B cell (primary cell): ENCODE measurements around the gene DNAJB5. TPM values are rescaled to one million over a fixed set of nuclear protein-coding genes. Genes with fewer than 3 reads are reported as not detected.

ENCODE experiments used
- ATAC-seq: fragments of 200-7000 bp; cut with Tn5 transposase; one replicate; pipeline ENCODE4 v1.10.0; 2021; ENCODE audit warnings: low read depth, mild to moderate bottlenecking, moderate number of reproducible peaks, moderate library complexity
- CTCF ChIA-PET: fragments of 350-600 bp; sonication (Branson Sonifier 250); formaldehyde crosslinking; loops from one replicate; lab custom pipeline; 2021; ENCODE audit warnings: antibody characterized with exemption, inconsistent platforms; lab: Charles Lee
- POLR2A ChIA-PET: fragments of 350-600 bp; sonication (Branson Sonifier 250); formaldehyde crosslinking; loops from one replicate; lab custom pipeline; 2021; ENCODE audit warnings: antibody characterized with exemption; lab: Charles Lee
- DNase-seq: peaks from one replicate; pipeline ENCODE4 v3.0.0; 2013
- H2AFZ ChIP-seq: 2 replicates; pipeline ENCODE4 v1.6.1; 2012; ENCODE audit warnings: mild to moderate bottlenecking, low read depth, low read length; ENCODE audit not compliant: insufficient read depth, poor library complexity, severe bottlenecking
- H3K27ac ChIP-seq, 2 donors: 1 replicate in 1 of 2; 2 replicates in 1 of 2; pipeline ENCODE4 v1.5.1; 2012 to 2013; ENCODE audit warnings: low read length in 2 of 2, mild to moderate bottlenecking in 2 of 2, moderate library complexity in 1 of 2
- H3K27me3 ChIP-seq, 4 experiments: fragments of 200-600 bp in 1 of 4; sonication (generic) in 1 of 4; replicated peaks in 1 of 4; 1 replicate in 2 of 4; 2 replicates in 2 of 4; pipeline versions ENCODE4 v1.6.1 to v1.7.0; 2013 to 2016; ENCODE audit warnings: low read length in 3 of 4, mild to moderate bottlenecking in 2 of 4, mixed read lengths in 1 of 4, moderate library complexity in 1 of 4; ENCODE audit not compliant: insufficient read depth in 4 of 4, control insufficient read depth in 3 of 4; ENCODE audit errors: control extremely low read depth in 1 of 4
- H3K36me3 ChIP-seq, 2 experiments: replicated peaks in 1 of 2; 1 replicate in 1 of 2; 2 replicates in 1 of 2; pipeline versions ENCODE4 v1.6.1 to v1.7.1; 2013; ENCODE audit warnings: low read length in 1 of 2; ENCODE audit not compliant: insufficient read depth in 2 of 2, control insufficient read depth in 1 of 2; ENCODE audit errors: control extremely low read depth in 1 of 2, extremely low read depth in 1 of 2
- H3K4me1 ChIP-seq, 2 donors: fragments of 200-600 bp in 1 of 2; sonication (generic) in 1 of 2; 1 replicate in 1 of 2; 2 replicates in 1 of 2; pipeline versions ENCODE4 v1.5.1 to v1.6.1; 2013 to 2017; ENCODE audit warnings: low read length in 2 of 2; ENCODE audit not compliant: control insufficient read depth in 2 of 2, insufficient read depth in 2 of 2
- H3K4me2 ChIP-seq: replicated peaks from 2 replicates; pipeline ENCODE3; 2012; ENCODE audit warnings: mild to moderate bottlenecking, low read depth, low read length; ENCODE audit not compliant: poor library complexity, severe bottlenecking
- H3K4me3 ChIP-seq, 5 experiments: fragments of 200-600 bp in 1 of 5; sonication (generic) in 1 of 5; 1 replicate in 3 of 5; 2 replicates in 2 of 5; pipeline versions ENCODE4 v1.5.1 to v1.7.0; 2011 to 2016; ENCODE audit warnings: low read length in 4 of 5, mild to moderate bottlenecking in 4 of 5, low read depth in 2 of 5, control low read depth in 1 of 5, moderate library complexity in 1 of 5; ENCODE audit not compliant: insufficient read depth in 1 of 5; ENCODE audit errors: control extremely low read depth in 1 of 5, extremely low read depth in 1 of 5
- H3K79me2 ChIP-seq: fragments of 200-600 bp; sonication (generic); one replicate; pipeline ENCODE4 v1.6.0; 2016; ENCODE audit warnings: low read length; ENCODE audit not compliant: control insufficient read depth, insufficient read depth
- H3K9ac ChIP-seq: fragments of 200-600 bp; sonication (generic); 2 replicates; pipeline ENCODE4 v1.6.1; 2017; ENCODE audit warnings: mild to moderate bottlenecking, low read length, moderate library complexity
- H3K9me3 ChIP-seq, 3 donors: one replicate each; pipeline versions ENCODE4 v1.6.1 to v1.7.1; 2013; ENCODE audit warnings: low read length in 2 of 3; ENCODE audit not compliant: control insufficient read depth in 2 of 3, insufficient read depth in 1 of 3; ENCODE audit errors: control extremely low read depth in 1 of 3
- H4K20me1 ChIP-seq: 2 replicates; pipeline ENCODE4 v1.6.0; 2012; ENCODE audit warnings: mild to moderate bottlenecking, low read length; ENCODE audit not compliant: insufficient read depth, control insufficient read depth, poor library complexity, severe bottlenecking
- H3K27ac Mint-ChIP-seq: one replicate; pipeline ENCODE4 v1.8.0; 2021; ENCODE audit warnings: mixed read lengths
- H3K27me3 Mint-ChIP-seq: one replicate; pipeline ENCODE4 v1.8.0; 2021; ENCODE audit warnings: mixed read lengths
- H3K4me1 Mint-ChIP-seq: one replicate; pipeline ENCODE4 v1.8.0; 2021; ENCODE audit warnings: mixed read lengths
- H3K4me3 Mint-ChIP-seq: one replicate; pipeline ENCODE4 v1.8.0; 2021; ENCODE audit warnings: mixed read lengths
- H3K9me3 Mint-ChIP-seq: one replicate; pipeline ENCODE4 v1.8.0; 2022; ENCODE audit warnings: mixed read lengths; ENCODE audit not compliant: insufficient read depth
- CTCF ChIP-seq: fragments of 200-600 bp; IDR thresholded peaks from one replicate; pipeline ENCODE4 v1.8.0; 2022; ENCODE audit warnings: antibody characterized with exemption, mild to moderate bottlenecking
- EZH2 ChIP-seq: IDR thresholded peaks from 2 replicates; pipeline ENCODE4 v1.6.1; 2012; ENCODE audit warnings: borderline replicate concordance, low read depth, mild to moderate bottlenecking, moderate library complexity, low read length; ENCODE audit not compliant: insufficient read depth, poor library complexity, severe bottlenecking
- WGBS: methylation state at CpG from one replicate; pipeline ENCODE4 v1.1.5; 2013; ENCODE audit warnings: missing lambda C conversion rate; ENCODE audit not compliant: insufficient coverage; 5-methylcytosine and 5-hydroxymethylcytosine counted together
- intact Hi-C: fragments of 100-400 bp; cut with micrococcal nuclease; formaldehyde crosslinking; loops from one replicate; pipeline ENCODE4 v1.10.0; 2022
- polyA plus RNA-seq: library from polyadenylated mRNA; depleted of rRNA; stranded (reverse); fragments of >200 nt; gene quantifications from 2 replicates; pipeline ENCODE4 v1.2.3, GENCODE V29; 2012
- total RNA-seq, 2 donors: library from RNA; stranded (reverse); fragments of 120-200 nt in 1 of 2; gene quantifications; 1 replicate in 1 of 2; 2 replicates in 1 of 2; pipeline versions ENCODE4 v1.2.3 to v1.2.4, GENCODE V29; 2013 to 2022

The DNAJB5 gene
- total and polyA plus RNA-seq, 2 donors (not counting 1 experiment from before 2014, with no cell fraction given), result 0.94 to 2.4 TPM

GRCh38 chr9:34999576-34999975 is 10.0 kb downstream of the DNAJB5 start:
- H3K79me2 ChIP-seq, result no peaks in the 10 kb centered on the region
- intact Hi-C loops, result no loop called here
- H3K9me3 ChIP-seq, result no peaks in the 10 kb centered on the region
- no peak overlapping the region for H3K27ac ChIP-seq
- Mint-ChIP-seq H3K4me1 (no peaks in the 10 kb centered on the region), H3K27ac (no peak overlapping the region), H3K9me3 (no peaks in the 10 kb centered on the region), H3K27me3 (no peaks in the 10 kb centered on the region), H3K4me3 (no peak overlapping the region)
- H3K4me3 ChIP-seq, result no peak overlapping the region
- no peak overlapping the region for H3K4me2 ChIP-seq
- TF ChIP-seq EZH2 (no peak), CTCF (no peak)
- DNase-seq (no peak), ATAC-seq (no peak)
- H3K27me3 ChIP-seq, result no peaks in the 10 kb centered on the region
- CTCF ChIA-PET, result no interaction called here
- POLR2A ChIA-PET, result no interaction called here
- H3K9ac ChIP-seq, result no peak overlapping the region
- no peaks in the 10 kb centered on the region for H3K36me3 ChIP-seq
- no peaks in the 10 kb centered on the region for H4K20me1 ChIP-seq
- WGBS, result 100% methylated on average over 2 of the region's 2 CpGs
- no peaks in the 10 kb centered on the region for H3K4me1 ChIP-seq
- H2AFZ ChIP-seq, result no peak overlapping the region

DNA sequence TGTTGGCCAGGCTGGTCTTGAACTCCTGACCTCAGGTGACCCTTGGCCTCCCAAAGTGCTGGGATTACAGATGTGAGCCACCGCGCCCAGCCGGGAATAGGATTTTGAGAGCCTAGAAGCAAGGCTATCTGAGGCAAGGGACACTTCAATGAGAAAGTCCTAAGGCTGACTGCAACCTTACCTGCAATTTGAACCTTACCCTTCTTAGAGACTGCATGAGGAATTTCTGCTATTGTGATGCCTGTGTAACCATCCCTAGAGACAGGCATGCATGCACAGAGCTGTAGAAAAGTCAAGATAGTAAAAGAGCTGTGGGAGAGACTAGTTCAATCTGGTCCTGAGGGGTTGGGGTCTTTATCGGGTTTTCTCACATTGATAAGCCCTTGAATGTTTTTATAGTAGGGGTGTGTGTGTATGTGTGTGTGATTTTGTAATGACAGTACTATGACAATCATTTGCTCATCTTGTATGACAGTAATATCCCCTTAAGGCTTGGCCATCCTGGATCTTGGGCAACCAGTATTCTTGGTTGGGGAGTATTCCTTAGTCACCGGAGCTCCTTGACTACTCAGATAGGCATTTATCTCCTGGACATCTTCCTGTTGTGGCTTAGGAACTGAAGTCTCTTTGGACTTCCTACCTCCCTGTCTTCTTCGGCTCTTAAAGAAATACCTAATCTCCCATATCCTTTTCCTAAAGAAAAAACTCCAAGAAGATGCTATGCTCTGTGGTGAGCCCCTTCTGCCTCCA is 11.2 kb downstream of the DNAJB5 start:
- H3K27ac ChIP-seq, result no peak overlapping the region
- Mint-ChIP-seq H3K4me1 (no peaks in the 10 kb centered on the region), H3K27ac (no peak overlapping the region), H3K4me3 (no peak overlapping the region), H3K9me3 (no peaks in the 10 kb centered on the region), H3K27me3 (no peaks in the 10 kb centered on the region)
- ATAC-seq (no peak), DNase-seq (no peak)
- H3K9ac ChIP-seq, result no peak overlapping the region
- no peaks in the 10 kb centered on the region for H4K20me1 ChIP-seq
- POLR2A ChIA-PET, result no interaction called here
- H3K27me3 ChIP-seq, result no peaks in the 10 kb centered on the region
- no peak overlapping the region for H3K4me2 ChIP-seq
- no peak overlapping the region for H2AFZ ChIP-seq
- no peaks in the 10 kb centered on the region for H3K36me3 ChIP-seq
- TF ChIP-seq CTCF (no peak), EZH2 (no peak)
- H3K79me2 ChIP-seq, result no peaks in the 10 kb centered on the region
- WGBS, result 100% methylated on average over 3 of the region's 6 CpGs
- no peaks in the 10 kb centered on the region for H3K9me3 ChIP-seq
- no peak overlapping the region for H3K4me3 ChIP-seq
- CTCF ChIA-PET, result interaction anchor here (1.2 kb wide), 1 partner anchor 101 kb away, joined by 4 read pairs; no protein-coding TSS in a partner anchor
- intact Hi-C loops, result no loop called here
- no peaks in the 10 kb centered on the region for H3K4me1 ChIP-seq
